ENCODE data around the gene ADAP1.

- TF ChIP-seq EZH2 (IDR thresholded peaks at IDR 0.05; ENCODE audit: insufficient read depth, poor library complexity, severe bottlenecking) (no peak), EZH2phosphoT487 (IDR thresholded peaks at IDR 0.05; ENCODE audit: insufficient read depth, low read depth) (no peak)
Measured at GRCh38 chr7:891805-892204, 62.7 kb downstream of the ADAP1 start.
